Measurements from ENCODE around the gene FRMD4B.

DNA sequence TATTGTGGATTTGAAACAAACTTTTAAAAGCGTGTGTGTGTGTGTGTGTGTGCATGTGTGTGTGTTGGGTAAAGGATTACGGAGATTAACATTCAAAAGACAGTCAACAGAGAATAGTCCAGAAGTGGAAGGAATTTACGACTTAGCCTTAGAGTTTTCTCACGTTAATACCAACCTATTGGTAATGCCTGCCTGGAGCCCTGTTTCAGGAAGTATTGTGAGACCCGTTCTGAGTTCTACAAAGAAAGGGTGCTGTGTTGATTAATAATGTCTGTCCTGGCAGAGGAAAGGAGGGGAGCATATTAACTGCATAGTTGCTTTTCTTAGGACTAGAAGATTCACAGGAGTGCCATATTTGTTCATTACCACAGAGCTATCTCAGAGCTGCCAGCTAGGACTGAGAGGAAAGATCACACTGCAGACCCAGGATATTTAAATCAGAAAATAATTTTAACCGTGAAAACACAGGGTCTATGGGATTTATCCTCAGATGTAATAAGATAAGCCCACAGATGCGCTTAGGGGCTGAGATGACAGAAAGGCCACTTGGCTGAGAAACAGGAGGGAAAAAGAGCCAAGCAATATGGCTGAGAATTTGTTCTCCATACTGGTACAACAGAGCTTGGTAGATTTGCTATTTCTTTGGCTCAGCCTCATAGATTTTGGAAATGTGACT is 40.5 kb upstream of the FRMD4B start:
- TF ChIP-seq EZH2 (IDR thresholded peaks at IDR 0.05; ENCODE audit: borderline replicate concordance, low read length) (no peak), CTCF (conservative IDR thresholded peaks at IDR 0.05 in 1 of 2, IDR thresholded peaks at IDR 0.05 in 1 of 2; ENCODE audit: extremely low read depth in 1 of 2, insufficient read depth in 1 of 2, low read depth in 1 of 2, low read length in 2 of 2) (no peak)
